ENCODE data around the gene CFAP299. TPM values are rescaled to one million over a fixed set of nuclear protein-coding genes. Genes with fewer than 3 reads are reported as not detected.
"Not testable (repeated sequence)": the region's sequence is repeated elsewhere in the genome, so short reads cannot be mapped to it uniquely, and the experiment has no call there.

The CFAP299 gene
- total RNA-seq, 1 donor from 2014 or later: 0.13 TPM

DNA sequence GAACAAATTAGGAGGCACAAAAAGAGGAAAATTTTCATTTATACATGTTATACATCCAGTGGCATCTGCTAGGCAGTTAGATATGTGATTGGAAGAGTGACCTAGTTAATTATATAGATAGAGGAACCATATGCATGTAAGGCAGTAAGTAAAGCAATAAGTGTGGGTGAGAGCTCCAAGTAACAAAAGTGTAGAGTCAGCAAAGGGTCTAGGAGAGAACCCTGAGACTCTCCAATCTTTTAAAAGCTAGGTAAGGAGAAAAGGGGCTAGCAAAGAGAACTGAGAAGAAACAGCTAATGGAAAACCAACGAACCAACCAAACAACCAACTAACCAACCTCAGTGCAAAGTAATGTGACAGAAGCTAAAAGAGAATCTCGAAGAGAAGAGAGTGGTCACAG lies 3.8 kb upstream of the CFAP299 start:
- DNase-seq (ENCODE audit: low read depth, low spot score): no peak

DNA sequence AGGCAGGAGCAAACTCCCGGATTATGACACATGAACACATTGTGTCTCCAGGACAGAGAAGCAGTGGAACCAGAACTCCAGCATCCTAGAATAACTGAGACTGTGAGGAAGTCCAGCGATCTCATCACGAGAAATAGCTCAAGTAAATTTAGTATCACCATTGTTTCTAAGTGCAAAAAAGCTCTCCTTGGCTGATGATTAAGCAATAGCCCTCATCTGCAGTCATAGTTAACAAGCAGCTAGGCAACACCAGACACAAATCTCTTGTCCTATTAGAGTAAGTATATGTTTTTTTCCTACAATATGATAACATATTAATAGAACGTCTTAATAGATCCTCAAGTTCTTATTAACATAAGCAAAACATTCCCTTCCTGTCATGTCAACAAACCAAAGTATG lies 2.4 kb upstream of the CFAP299 start:
- no peak for DNase-seq (ENCODE audit: low read depth, low spot score)

DNA sequence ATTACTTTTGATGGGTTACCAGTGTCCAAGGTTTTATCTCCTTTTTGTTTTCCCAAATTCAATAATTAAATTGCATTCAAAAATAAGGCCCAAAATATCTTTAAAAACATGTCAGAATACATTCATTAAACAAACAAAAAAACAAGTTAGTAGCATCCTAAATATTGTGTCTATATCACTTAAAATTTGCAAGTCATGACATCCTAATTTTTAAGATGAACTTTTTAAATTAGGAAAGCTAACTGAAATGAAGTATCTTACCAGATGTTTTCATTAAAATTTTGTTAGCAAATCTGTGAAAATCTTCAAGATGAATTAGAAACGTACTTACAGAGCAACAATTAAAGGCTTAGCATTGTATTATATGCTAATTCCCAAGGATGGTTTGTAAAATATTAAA lies 962 bp upstream of the CFAP299 start:
- no peak for DNase-seq (ENCODE audit: low read depth, low spot score)

DNA sequence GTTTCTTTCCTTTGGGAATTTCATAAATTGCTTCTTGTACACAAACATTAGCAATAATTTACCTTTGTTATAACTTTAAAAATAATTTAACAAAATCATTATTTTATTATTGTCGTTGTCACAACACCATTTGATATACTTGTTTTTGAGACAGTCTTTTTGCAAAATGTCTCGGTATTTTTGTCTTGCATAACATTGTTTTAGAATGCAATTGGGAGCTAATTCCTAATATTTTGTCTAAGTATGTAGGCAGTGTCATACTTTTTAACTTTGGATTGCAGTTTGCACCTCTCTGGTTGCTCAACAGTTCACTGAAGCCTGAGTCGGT lies 340 bp upstream of the CFAP299 start:
- DNase-seq (ENCODE audit: low read depth, low spot score): no peak

DNA sequence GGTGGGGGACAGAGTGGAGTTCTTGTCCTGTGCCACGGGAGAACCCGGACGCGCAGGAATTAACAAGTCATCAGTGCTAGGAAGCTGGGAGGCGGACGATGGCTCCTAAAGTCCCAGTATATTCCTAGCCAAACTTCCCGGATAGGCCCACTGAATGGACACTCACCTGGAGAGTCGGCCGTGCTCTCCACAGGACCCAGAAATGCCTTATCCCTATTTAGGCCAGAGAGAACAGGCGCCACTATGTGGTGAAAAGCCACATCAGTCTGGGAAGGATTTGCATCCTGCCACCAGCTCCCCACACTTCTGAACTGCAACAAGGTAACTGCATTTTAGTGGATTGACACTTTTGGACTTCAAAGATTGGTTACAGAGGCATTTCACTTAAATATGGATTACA lies 1.1 kb downstream of the CFAP299 start:
- no peak for DNase-seq (ENCODE audit: low read depth, low spot score)

DNA sequence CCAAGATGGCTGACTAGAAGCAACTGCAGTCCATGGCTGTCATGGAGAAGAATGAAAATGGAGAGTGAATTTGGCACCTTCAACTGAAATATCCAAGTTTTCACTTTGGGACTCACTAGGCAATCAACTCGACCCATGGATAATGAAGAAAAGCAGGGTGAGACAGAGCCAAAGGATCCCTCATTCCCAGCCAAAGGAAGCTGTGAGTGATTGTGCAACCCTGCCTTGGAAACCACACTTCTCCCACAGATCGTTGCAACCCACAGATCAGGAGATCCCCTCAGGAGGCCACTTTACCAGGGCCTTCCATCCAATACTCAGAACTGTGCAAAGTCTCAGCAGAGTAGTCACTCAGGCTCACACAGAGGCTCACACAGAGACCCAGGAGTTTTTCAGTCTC lies 4.5 kb downstream of the CFAP299 start:
- DNase-seq (ENCODE audit: low read depth, low spot score): no peak

DNA sequence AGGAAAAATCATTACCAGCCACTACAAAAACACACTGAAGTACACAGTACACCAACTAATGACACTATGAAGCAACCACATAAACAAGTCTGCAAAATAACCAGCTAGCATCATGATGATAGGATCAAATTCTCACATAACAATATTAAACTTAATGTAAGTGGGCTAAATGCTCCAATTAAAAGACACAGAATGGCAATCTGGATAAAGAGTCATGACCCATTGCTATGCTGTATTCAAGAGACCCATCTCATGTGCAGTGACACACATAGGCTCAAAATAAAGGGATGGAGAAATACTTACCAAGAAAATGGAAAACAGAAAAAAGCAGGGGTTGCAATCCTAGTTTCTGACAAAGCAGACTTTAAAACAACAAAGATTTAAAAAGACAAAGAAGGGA lies 7.2 kb downstream of the CFAP299 start:
- DNase-seq (ENCODE audit: low read depth, low spot score): not testable (repeated sequence)

DNA sequence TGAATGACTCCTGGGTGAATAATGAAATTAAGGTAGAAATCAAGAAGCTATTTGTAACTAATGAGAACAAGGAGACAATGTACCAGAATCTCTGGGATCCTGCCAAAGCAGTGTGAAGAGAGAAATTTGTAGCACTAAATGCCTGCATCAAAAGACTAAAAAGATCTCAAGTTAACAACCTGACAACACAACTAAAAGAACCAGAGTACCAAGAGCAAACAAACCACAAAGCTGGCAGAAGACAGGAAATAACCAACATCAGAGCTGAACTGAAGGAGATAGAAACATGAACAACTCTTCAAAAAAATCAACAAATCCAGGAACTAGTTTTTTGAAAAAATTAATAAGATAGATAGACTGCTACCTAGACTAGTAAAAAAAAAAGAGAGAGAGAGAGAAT lies 8.4 kb downstream of the CFAP299 start:
- no peak for DNase-seq (ENCODE audit: low read depth, low spot score)

DNA sequence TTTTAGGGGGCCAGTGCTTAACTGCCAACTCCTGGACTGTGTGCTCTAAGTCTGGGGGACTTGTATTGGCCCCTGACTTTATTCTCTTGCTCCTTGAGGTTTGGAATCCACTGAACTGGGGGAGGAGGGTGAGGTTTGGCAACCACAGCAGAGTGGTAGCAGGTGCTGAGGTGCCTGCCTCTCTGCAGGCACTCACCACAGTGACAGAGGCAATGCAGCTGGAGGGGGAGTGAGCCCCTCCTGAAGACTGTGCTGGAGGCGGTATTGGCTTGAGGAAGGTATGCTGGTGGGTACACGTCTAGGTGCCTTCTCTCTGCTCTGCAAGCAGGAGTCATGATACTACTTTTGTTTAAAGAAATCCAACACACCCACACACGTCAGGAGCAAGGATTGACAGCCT lies 24.6 kb downstream of the CFAP299 start:
- no peak for DNase-seq (ENCODE audit: low read depth, low spot score)

DNA sequence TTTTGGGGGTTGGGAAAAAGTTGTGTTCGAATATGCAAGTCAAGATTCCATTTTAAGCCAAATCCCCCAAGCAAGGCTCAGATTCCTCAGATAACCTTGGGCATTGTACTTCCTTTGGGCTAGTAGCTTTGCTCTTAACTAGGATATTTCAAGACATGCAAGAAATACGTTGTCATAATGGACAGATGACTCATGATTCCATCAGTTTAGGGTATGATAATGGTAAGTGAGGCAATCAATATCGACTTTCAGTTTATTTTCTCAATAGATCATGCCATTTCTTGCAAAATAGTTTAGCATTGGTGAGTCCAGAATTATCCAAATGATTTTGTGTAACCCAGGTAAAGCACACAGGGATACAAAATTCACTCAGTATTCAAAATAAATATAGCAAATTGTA lies 25.4 kb downstream of the CFAP299 start:
- no peak for DNase-seq (ENCODE audit: low read depth, low spot score)

DNA sequence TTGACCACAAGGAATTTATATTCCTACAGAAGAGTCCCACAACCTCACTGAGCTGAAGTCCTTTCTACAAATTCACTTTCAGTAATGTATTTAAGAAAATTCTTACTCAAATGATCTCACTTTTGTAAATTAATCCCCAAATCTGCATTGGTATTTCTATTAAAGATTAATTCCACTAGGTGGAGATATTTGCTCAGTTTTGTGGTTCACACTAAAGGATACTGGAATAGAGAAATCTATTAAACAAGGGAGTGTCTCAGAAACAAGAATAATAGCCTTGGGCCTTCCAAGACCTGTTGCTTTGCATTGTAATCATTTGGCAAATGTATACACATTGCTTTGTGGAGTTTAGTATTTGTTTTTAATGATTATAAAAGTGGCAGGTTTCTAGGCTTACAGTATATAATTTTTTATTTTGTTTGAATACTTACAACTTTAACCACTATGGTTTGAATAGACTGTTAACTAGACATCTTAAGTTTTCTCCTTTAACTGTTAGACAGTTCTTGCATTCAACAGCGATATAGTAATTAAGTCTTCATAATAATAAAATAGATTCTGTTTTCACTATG lies 25.9 kb downstream of the CFAP299 start:
- DNase-seq (ENCODE audit: low read depth, low spot score): no peak

DNA sequence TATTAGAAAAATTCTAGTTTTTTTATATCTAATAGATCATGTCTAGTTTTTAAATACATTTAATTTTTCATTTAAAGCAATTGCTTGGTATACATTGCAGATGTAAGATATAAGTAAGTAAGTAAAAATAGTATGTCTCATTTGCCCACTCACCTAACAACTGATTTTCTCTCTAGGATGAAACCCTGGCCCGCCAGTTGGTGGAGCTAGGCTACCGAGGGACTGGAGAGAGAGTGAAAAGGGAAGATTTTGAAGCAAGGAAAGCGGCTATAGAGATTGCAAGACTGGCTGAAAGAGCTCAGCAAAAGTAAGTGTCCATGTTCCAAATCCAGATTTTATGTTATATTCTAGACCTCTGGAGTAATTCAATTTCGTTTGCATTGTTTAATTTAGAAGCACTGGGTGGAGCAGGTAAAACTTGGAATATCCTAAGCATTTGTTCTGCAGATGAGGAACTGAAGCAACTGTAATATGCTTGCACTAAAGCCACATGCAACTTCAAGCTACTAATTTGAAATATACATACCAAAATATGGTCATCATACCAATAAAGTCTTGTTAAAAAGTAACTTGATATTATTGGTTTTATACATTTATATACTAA lies 27.1 kb downstream of the CFAP299 start:
- no peak for DNase-seq (ENCODE audit: low read depth, low spot score)

DNA sequence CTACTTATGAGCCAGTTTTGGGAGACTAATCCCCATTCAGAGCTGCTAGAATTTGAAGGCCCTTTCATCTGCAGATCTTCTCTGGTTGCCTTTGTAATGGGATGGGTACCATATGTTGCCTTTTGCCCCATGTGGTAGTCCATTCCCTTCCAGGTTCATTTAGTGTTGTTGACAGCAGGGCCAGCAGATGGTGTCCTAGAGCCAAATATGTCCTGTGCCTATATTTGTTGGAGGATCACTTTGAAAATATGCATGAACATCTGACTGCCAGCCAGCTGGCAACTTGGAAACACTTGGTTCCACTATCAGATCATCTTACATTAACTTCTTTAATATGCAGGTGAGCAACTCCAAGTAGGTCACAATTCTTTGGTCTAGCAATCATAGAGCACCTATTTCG lies 30.4 kb downstream of the CFAP299 start:
- no peak for DNase-seq (ENCODE audit: low read depth, low spot score)

DNA sequence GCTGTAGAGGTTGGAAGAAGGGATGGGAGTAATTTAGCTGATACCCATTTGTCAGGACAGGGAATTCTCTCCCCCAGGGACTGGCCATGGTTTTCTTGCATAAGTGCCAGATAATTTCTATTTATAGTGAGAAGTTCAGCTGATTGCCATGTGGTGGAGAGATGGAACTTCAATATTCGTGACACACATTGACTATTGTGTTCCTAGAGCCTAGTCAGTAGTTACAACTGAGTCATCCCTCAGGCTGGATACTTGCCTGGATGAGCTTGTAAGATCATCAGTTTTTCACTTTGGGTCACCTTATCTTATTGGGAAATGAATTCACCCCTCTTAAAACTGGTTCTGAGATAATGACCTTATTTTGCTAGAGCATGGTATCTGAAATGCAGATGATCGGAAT lies 32.2 kb downstream of the CFAP299 start:
- no peak for DNase-seq (ENCODE audit: low read depth, low spot score)

DNA sequence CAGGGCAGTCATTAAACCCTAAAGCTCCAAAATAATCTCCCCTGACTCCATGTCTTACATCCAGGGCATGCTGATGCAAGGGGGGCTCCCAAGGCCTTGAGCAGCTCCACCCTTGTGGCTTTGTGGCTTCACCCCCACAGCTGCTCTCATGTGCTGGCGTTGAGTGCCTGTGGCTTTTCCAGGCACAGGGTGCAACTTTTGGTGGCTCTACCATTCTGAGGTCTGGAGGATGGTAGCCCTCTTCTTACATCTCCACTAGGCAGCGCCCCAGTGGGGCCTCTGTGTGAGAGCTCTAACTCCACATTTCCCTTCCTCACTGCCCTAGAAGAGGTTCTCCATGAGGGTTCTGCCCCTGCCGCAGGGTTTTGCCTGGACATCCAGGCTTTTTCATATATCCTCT lies 35.1 kb downstream of the CFAP299 start:
- no peak for DNase-seq (ENCODE audit: low read depth, low spot score)

DNA sequence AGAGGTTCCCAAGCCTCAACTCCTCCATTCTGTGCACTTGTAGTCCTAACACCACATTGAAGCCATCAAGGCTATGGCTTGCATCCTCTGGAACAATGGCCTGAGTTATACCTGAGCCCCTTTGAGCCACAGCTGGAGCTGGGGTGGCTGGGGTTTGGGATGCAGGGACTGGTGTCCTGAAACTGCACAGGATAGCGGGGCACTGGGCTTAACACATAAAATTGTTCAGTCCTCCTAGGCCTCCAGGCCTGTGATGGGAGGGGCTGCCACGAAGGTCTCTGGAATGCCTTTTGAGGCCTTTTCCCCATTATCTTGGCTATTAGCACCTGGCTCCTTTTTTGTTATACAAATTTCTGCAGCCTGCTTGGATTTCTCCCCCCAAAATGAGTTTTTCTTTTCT lies 35.5 kb downstream of the CFAP299 start:
- no peak for DNase-seq (ENCODE audit: low read depth, low spot score)

DNA sequence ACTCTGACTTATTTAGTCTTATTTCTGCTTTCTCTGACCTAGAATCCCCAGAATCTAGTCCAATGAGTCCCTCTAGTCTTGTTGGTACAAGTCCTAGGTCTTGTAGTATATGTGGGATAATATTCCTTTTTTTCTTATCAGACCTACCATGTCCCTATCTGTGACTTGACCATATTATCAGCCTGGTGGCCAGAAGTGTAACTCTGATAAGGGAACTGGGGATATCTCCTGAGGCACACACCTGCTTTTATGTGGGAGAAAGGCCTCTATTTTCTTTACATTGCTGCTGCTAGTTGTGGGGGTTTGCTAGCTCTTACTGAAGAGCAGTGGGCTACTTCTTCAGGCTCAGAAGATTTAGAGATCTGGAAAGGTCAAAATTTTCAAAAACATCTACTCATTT lies 38.6 kb downstream of the CFAP299 start:
- DNase-seq (ENCODE audit: low read depth, low spot score): no peak

DNA sequence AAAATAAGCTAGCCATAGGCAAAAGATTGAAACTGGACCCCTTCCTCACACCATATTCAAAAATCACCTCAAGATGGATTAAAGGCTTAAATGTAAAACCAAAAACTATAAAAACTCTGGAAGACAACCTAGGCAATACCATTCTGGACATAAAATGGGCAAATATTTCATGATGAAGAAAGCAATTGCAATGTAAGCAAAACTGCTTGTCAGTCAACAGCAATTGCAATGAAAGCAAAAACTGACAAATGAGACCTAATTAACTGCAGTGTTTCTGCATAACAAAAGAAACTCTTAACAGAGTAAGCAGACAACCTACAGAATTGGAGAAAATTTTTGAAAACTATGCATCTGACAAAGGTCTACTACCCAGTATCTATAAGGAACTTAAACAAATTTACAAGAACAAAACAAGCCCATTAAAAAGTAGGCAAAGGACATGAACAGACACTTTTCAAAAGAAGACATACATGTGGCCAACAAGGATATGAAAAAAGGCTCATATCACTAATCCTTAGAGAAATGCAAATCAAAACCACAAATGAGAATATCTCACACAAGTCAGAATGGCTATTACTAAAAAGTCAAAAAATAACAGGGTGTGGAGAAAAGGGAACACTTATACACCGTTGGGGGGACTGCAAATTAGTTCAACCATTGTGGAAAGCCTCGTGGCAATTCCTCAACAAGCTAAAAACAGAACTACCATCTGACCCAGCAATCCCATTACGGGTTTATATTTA lies 46.7 kb downstream of the CFAP299 start:
- DNase-seq (ENCODE audit: low read depth, low spot score): no peak

DNA sequence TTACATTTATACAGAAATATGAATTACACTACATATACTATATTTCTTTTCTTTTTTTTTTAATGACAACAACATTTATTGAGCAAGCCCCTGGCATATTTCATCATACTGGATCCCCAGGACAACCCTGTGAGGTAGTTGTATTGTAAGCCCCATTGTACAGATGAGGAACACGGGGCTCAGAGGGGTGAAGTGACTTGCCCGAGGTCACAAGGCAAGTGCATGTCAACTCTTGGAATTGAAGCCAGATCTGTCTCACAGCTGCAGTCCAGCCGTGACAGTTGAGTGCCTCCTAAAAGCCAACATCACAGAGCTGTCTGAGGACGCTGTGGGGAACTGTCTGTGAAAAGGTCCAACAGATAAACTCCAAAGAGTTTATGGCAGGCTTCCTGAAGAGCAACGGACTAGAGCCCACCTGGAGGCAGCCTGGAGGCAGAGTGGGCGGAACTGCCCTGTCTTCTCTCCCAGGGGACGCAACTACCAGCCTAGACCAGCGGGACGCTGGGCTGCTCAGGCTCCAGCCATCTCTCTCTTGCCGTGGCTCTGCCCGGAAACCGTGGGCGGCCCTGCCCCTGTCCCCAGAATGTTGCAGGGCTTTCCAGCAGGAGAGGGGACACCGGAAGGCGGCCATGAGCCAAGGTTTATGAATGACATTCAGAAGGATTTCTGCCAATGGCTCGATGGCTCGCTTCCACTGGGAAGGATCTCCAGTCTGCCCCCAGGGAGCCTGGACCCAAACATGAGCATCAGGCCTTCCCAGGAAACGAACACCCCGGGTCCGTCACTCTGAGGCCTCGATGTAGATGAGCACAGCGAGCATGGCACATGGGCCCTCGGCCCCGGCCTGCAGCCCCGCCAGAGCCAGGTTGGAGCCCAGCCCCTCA lies 50.1 kb downstream of the CFAP299 start:
- no peak for DNase-seq (ENCODE audit: low read depth, low spot score)

DNA sequence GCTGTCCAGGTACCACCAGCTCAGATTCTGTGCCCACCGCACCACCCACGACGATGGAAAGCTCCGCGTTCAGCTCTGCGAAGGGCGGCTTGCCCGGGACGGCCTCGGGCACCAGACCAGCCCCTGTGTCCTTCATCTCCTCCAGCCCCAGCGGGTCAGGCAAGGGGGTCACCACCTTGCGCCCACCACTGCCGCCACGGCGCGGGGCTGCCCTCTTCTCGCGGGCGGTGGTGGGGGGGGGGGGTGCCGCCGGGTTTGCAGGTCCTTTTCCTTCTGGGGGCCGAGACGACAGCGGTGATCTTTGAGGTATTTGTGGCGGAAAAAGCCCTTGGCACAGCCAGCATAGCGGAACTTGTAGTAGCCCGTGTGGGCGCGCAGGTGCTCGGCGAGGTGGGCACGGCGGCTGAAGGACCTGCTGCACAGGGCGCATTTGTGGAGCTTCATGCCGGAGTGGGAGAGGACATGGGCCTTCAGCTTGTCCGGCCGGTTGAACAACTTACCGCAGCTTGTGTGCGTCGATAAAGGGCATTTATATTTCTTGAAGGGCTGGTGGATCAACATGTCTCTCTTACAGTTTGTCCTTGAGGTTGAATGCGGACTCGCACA lies 50.9 kb downstream of the CFAP299 start:
- DNase-seq (ENCODE audit: low read depth, low spot score): no peak

DNA sequence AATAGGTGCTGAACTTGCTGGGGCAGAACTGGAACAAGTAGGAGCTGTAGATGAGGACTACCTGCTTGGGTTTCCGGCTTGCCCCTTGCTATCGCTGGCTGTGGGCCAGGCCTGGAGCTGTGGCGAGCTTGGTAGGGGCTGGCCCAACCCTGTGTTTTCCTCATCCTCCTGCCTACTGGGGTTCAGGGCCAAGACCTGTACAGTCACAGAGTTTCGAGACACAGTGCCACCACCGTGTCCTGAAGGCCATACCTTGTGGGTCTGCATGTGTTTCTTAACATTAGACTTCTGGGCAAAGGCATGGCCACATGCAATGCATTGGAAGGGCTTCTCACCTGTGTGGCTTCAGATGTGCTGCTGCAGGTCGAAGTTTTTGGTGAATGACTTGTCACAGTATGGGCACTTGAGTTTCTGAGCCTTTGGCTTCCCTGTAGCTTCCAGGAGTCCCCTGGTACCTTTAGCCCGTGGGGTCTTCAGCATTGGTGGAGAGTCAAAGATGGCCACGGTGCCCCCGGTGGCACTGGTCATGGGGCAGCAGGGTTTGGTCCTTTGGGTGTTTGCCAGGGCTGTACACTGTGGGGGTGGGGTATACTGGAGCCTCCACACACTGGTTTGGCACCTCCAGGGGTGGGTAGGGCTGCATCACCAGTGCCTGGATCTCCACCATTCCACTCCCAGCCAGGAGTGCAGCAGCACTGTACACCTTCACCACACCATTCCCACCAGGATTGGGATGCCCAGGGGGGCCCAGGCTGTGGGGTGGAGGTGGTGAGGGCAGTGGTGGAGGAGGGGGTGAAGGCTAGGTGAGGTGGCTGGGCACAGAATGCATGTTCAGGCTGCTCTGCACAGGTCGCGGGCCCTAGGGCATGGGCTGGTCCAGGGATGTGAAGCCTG lies 52.1 kb downstream of the CFAP299 start:
- no peak for DNase-seq (ENCODE audit: low read depth, low spot score)
